NCI-H82 (cell line): ENCODE measurements around the gene SACM1L.

ENCODE experiments used
- DNase-seq: peaks from one replicate; lab custom pipeline; 2025; lab: John Stamatoyannopoulos, UW

Gene SACM1L

GRCh38 chr3:45786801-45787495, 97.8 kb downstream of the SACM1L start:
- no peak for DNase-seq

GRCh38 chr3:45787551-45787950, 98.4 kb downstream of the SACM1L start:
- DNase-seq, result no peak

- DNase-seq, result no peak
These were observed 100.1 kb downstream of the SACM1L start for GRCh38 chr3:45789235-45789812.

GRCh38 chr3:45790596-45790995, 101.4 kb downstream of the SACM1L start:
- DNase-seq, result peak; percentile 14

DNA sequence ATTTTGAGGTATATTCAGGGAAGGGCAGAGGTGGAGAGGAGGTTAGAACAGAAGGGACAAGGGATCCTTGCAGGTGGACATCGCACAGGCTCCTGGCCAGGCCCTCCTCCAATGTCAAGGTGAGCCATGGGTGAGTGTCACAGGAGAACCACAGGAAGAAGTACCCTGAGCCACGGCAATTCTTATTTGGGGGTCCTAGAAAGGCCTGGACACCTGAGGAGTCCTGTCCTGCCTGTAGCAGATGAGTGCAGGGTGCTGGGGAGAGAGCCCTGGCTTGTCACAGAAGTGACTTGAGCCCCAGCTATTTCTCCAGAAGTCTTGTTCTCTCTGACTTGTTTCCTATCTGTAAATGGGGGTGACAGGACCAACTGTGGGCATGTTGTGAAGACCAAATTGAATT, 102.8 kb downstream of the SACM1L start:
- DNase-seq, result no peak

DNA sequence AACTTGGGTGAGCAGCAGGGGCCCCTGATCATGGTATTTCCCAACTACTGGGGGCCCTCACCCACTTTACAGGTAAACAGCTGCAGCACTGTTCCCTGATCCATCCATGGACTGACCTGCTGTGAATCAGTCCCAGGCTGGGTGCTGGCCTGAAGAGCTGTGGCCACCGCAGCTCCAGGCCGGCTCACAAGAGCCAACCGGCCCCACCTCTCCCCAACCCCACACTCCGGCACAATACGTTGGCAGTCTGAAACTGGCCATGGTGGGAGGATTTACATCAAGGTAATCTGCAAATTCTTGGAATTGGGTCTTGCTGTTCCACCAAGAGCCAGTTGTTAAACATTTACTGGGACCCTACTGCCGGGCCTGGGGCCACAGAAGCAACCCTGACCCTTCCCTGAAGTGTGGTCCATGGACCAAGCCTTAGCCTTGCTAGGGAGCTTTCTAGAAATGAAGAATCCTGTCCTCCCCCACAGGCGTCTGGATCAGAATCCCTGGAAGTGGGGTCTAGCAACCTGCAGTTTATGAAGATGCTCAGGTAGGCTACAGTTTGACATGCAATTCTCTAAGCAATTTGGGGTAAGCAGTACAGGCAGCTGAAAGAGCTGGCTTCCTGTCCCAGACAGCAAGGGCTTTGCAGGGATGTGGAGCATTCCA, 103.4 kb downstream of the SACM1L start:
- DNase-seq, result no peak

DNA sequence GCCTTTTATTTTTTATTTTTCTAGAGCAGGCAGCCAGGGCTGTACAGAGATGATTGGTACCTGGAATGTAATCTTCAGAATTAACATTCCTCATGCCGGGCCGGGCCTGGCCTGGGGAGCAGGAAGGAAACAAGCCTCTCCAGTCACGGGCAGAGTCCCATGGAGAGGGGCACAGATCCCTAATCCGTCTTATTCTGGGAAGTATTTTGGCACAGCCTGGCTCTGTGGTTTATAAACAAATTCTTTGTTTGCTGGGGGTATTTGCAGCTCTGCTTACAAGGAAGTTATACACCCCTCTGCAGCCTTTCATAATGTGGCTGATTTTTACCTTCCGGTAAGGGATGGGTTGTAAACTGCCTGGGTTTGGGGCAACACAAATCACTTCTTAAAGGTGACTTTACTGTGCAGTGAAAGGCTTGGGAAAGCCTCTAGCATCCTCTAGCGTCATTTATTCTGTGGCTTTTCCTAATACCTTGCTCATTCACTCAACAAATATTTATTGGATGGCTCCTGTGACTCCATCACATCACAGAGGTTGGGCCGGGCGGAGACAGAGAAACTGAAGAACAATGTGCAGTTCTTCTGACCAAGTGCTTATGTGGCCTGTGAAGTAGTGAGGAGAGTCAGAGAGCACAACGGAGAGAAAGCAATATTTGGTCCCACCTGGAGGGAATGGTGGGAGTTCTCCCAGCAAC, 104.4 kb downstream of the SACM1L start:
- no peak for DNase-seq

DNA sequence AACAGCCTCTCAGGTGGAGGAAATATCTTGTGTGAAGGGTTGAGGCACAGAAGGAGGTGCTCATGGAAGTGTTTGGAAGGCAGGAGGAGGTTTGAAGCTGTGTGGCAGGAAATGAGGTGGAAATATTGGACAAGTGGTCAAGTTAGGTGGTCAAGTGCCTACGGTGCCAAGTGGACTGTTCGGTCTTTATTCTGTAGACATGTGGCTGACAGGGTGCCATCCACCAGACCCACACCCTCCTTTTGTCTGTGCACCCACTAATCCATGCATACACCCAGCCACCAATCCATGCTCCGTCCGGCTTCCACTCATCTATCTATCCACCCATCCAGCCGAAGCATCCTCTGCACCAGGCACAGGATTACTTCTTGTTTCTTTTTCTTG, 105.0 kb downstream of the SACM1L start:
- DNase-seq, result no peak

- DNase-seq, result no peak
These were observed 105.5 kb downstream of the SACM1L start for GRCh38 chr3:45794660-45795059.
